Islet of Langerhans (tissue), 1 donor: Measurements from ENCODE around the gene PDLIM5.
A peak's percentile ranks its signal among the peaks of the same experiment; 100 is the strongest.
"Not testable (repeated sequence)": the region's sequence is repeated elsewhere in the genome, so short reads cannot be mapped to it uniquely, and the experiment has no call there.

Experiments
- FAIRE-seq: peaks from one replicate; lab custom pipeline; 2011; peaks lifted over from hg19 to GRCh38; lab: Jason Lieb, UNC

Gene PDLIM5

GRCh38 chr4:94528792-94529451, 77.2 kb downstream of the PDLIM5 start:
- no peak for FAIRE-seq

GRCh38 chr4:94530073-94530472, 78.3 kb downstream of the PDLIM5 start:
- FAIRE-seq, result no peak

GRCh38 chr4:94531991-94532789, 80.4 kb downstream of the PDLIM5 start:
- FAIRE-seq, result no peak

- peak; percentile 21 for FAIRE-seq
Observed at GRCh38 chr4:94533405-94534223, 81.9 kb downstream of the PDLIM5 start.

- FAIRE-seq, result peak; percentile 30
Observed at GRCh38 chr4:94534401-94535312, 82.9 kb downstream of the PDLIM5 start.

GRCh38 chr4:94536049-94536448, 84.3 kb downstream of the PDLIM5 start:
- no peak for FAIRE-seq

- FAIRE-seq, result peak; percentile 98
Observed at GRCh38 chr4:94536649-94537469, 85.1 kb downstream of the PDLIM5 start.

- peak; percentile 92 for FAIRE-seq
Observed at GRCh38 chr4:94537921-94538628, 86.3 kb downstream of the PDLIM5 start.

- no peak for FAIRE-seq
Observed at GRCh38 chr4:94540476-94540875, 88.7 kb downstream of the PDLIM5 start.

GRCh38 chr4:94544811-94545210, 93.1 kb downstream of the PDLIM5 start:
- no peak for FAIRE-seq

- FAIRE-seq, result no peak
Observed at GRCh38 chr4:94545296-94545695, 93.6 kb downstream of the PDLIM5 start.

GRCh38 chr4:94546949-94547348, 95.2 kb downstream of the PDLIM5 start:
- FAIRE-seq, result no peak

GRCh38 chr4:94548571-94548970, 96.8 kb downstream of the PDLIM5 start:
- FAIRE-seq, result peak; percentile 5

- FAIRE-seq, result no peak
Observed at GRCh38 chr4:94550352-94550751, 98.6 kb downstream of the PDLIM5 start.

GRCh38 chr4:94550851-94551250, 99.1 kb downstream of the PDLIM5 start:
- peak; percentile 85 for FAIRE-seq

- FAIRE-seq, result peak; percentile 88
Observed at GRCh38 chr4:94551643-94552564, 100.2 kb downstream of the PDLIM5 start.

- not testable (repeated sequence) for FAIRE-seq
Observed at GRCh38 chr4:94556047-94556446, 104.3 kb downstream of the PDLIM5 start.

- FAIRE-seq, result not testable (repeated sequence)
Observed at GRCh38 chr4:94557632-94558031, 105.9 kb downstream of the PDLIM5 start.

GRCh38 chr4:94558392-94558904, 106.7 kb downstream of the PDLIM5 start:
- FAIRE-seq, result no peak
